ENCODE results near the gene PTBP2. TPM values are rescaled to one million over a fixed set of nuclear protein-coding genes. Genes with fewer than 3 reads are reported as not detected.

The PTBP2 gene
- total and polyA plus RNA-seq, 4 donors = 2.5 to 14.6 (median 9.0) TPM

GRCh38 chr1:96683931-96684330 lies 37.7 kb upstream of the PTBP2 start:
- Histone ChIP-seq H3K4me3 (ENCODE audit: low read depth in 1 of 3, low read length in 3 of 3) (no peak overlapping the region), H3K9me3 (ENCODE audit: control insufficient read depth in 4 of 4, low read length in 3 of 4) (no peaks in the 10 kb centered on the region), H3K27ac (ENCODE audit: low read depth in 1 of 2, low read length in 2 of 2) (no peak overlapping the region), H3K36me3 (ENCODE audit: control insufficient read depth in 4 of 4, insufficient read depth in 3 of 4, low read depth in 1 of 4, low read length in 3 of 4) (no peaks in the 10 kb centered on the region), H3K4me1 (ENCODE audit: control insufficient read depth in 4 of 4, insufficient read depth in 4 of 4, low read length in 3 of 4) (no peaks in the 10 kb centered on the region), H3K9ac (ENCODE audit: low read depth in 1 of 2, low read length in 2 of 2) (no peak overlapping the region), H3K27me3 (ENCODE audit: control insufficient read depth in 4 of 4, insufficient read depth in 4 of 4, low read length in 3 of 4) (no peaks in the 10 kb centered on the region)
- no peak for TF ChIP-seq NR2F2 (IDR thresholded peaks at IDR 0.05)
- no peak for DNase-seq (ENCODE audit: low spot score)
- 75% methylated on average over 2 of the region's 2 CpGs for WGBS

- H3K9me3 ChIP-seq (ENCODE audit: control insufficient read depth in 4 of 4, low read length in 3 of 4) = no peaks in the 10 kb centered on the region
- H3K4me1 ChIP-seq (ENCODE audit: control insufficient read depth in 4 of 4, insufficient read depth in 4 of 4, low read length in 3 of 4) = no peaks in the 10 kb centered on the region
- H3K4me3 ChIP-seq (ENCODE audit: low read depth in 1 of 3, low read length in 3 of 3) = no peak overlapping the region
- TF ChIP-seq RAD21 (IDR thresholded peaks at IDR 0.05) (no peak), HNF4G (IDR thresholded peaks at IDR 0.05) (no peak), SP1 (IDR thresholded peaks at IDR 0.05) (no peak), TAF1 (conservative IDR thresholded peaks at IDR 0.05) (no peak), ZBTB33 (IDR thresholded peaks at IDR 0.05) (no peak), YY1 (IDR thresholded peaks at IDR 0.05) (no peak), FOXA2 (IDR thresholded peaks at IDR 0.05) (no peak), NR2F2 (IDR thresholded peaks at IDR 0.05) (no peak), FOXA1 (IDR thresholded peaks at IDR 0.05) (no peak), CTCF (IDR thresholded peaks at IDR 0.05; ENCODE audit: low read depth, low read length, missing input control) (no peak), JUND (IDR thresholded peaks at IDR 0.05) (no peak), GABPA (IDR thresholded peaks at IDR 0.05 in 1 of 2, conservative IDR thresholded peaks at IDR 0.05 in 1 of 2) (no peak), RXRA (IDR thresholded peaks at IDR 0.05) (no peak), HNF4A (conservative IDR thresholded peaks at IDR 0.05) (no peak), MAX (IDR thresholded peaks at IDR 0.05) (no peak), EGR1 (IDR thresholded peaks at IDR 0.05; ENCODE audit: low read depth in 2 of 2) (no peak)
- TF ChIP-seq, protein P1, sequence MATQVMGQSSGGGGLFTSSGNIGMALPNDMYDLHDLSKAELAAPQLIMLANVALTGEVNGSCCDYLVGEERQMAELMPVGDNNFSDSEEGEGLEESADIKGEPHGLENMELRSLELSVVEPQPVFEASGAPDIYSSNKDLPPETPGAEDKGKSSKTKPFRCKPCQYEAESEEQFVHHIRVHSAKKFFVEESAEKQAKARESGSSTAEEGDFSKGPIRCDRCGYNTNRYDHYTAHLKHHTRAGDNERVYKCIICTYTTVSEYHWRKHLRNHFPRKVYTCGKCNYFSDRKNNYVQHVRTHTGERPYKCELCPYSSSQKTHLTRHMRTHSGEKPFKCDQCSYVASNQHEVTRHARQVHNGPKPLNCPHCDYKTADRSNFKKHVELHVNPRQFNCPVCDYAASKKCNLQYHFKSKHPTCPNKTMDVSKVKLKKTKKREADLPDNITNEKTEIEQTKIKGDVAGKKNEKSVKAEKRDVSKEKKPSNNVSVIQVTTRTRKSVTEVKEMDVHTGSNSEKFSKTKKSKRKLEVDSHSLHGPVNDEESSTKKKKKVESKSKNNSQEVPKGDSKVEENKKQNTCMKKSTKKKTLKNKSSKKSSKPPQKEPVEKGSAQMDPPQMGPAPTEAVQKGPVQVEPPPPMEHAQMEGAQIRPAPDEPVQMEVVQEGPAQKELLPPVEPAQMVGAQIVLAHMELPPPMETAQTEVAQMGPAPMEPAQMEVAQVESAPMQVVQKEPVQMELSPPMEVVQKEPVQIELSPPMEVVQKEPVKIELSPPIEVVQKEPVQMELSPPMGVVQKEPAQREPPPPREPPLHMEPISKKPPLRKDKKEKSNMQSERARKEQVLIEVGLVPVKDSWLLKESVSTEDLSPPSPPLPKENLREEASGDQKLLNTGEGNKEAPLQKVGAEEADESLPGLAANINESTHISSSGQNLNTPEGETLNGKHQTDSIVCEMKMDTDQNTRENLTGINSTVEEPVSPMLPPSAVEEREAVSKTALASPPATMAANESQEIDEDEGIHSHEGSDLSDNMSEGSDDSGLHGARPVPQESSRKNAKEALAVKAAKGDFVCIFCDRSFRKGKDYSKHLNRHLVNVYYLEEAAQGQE (IDR thresholded peaks at IDR 0.05) = no peak
- TF ChIP-seq, protein P2, sequence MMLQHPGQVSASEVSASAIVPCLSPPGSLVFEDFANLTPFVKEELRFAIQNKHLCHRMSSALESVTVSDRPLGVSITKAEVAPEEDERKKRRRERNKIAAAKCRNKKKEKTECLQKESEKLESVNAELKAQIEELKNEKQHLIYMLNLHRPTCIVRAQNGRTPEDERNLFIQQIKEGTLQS (IDR thresholded peaks at IDR 0.05) = no peak
- H3K9ac ChIP-seq (ENCODE audit: low read depth in 1 of 2, low read length in 2 of 2) = no peak overlapping the region
- no peak for DNase-seq (ENCODE audit: low spot score)
- no peaks in the 10 kb centered on the region for H3K27me3 ChIP-seq (ENCODE audit: control insufficient read depth in 4 of 4, insufficient read depth in 4 of 4, low read length in 3 of 4)
- no peaks in the 10 kb centered on the region for H3K36me3 ChIP-seq (ENCODE audit: control insufficient read depth in 4 of 4, insufficient read depth in 3 of 4, low read depth in 1 of 4, low read length in 3 of 4)
- no peak overlapping the region for H3K27ac ChIP-seq (ENCODE audit: low read depth in 1 of 2, low read length in 2 of 2)
Observed at GRCh38 chr1:96684744-96685143, 36.8 kb upstream of the PTBP2 start.

Data from liver (tissue), 9 donors.